Activated gamma-delta T cell treated with Interleukin-2 at 50 U/mL for 16 hours (primary cell): ENCODE results near the gene PRKAG1.
A peak's percentile ranks its signal among the peaks of the same experiment; 100 is the strongest.

Experiments
- DNase-seq: peaks from one replicate; pipeline ENCODE4 v3.0.0-alpha.2; 2020

PRKAG1 gene

DNA sequence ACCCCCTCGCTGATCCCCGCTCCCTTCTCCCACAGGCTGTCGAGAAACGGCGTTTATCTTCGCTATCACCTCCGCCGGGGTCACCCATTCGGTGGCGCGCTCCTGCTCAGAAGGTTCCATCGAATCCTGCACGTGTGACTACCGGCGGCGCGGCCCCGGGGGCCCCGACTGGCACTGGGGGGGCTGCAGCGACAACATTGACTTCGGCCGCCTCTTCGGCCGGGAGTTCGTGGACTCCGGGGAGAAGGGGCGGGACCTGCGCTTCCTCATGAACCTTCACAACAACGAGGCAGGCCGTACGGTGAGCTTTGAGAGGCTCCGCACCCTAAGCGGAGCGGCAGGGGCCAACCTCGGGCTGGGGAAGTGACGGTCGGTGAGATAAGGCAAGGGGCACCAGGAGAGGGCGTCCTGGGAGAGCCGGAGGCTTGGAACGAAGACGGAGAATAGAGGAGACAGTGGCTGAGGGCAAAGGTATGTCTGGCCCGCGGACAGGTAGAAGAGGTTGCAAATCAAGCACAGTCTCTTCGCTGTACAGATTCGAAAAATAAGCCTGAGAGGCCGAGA is 38.1 kb downstream of the PRKAG1 start:
- no peak for DNase-seq

DNA sequence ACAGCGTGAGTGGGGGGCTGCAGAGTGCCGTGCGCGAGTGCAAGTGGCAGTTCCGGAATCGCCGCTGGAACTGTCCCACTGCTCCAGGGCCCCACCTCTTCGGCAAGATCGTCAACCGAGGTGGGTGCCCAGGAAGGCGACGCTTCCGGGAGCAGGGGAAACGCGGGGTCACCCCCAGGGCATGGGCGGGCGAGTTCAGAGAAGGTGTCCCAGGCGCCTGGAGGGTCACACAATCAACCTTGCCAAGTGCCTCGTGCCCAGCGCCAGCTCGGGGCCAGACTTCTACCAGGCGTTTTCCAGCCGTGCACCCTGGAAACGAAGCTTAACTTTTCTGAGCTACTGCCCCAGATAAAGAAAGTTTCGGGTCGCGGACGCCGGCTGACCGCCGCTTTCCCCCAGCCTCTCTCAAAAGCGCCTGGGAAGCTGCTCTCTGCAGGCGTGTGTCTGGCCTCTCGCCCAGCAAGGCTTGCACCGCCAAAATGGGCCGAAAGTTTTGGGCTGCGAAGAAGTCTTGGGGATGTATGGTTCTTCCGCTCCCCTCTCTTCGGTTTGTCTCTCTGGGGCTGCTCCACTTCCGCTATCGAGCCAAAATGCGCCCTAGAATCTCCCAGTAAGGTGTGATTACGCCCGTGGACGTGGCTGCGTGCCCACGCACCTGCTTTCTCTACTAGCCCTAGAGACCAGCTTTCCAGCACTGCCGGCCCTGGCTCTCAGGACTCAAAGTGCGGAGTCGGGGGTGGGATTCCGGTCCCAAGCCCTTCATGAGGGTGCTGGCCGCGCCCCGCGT is 38.8 kb downstream of the PRKAG1 start:
- DNase-seq = peak; percentile 57

DNA sequence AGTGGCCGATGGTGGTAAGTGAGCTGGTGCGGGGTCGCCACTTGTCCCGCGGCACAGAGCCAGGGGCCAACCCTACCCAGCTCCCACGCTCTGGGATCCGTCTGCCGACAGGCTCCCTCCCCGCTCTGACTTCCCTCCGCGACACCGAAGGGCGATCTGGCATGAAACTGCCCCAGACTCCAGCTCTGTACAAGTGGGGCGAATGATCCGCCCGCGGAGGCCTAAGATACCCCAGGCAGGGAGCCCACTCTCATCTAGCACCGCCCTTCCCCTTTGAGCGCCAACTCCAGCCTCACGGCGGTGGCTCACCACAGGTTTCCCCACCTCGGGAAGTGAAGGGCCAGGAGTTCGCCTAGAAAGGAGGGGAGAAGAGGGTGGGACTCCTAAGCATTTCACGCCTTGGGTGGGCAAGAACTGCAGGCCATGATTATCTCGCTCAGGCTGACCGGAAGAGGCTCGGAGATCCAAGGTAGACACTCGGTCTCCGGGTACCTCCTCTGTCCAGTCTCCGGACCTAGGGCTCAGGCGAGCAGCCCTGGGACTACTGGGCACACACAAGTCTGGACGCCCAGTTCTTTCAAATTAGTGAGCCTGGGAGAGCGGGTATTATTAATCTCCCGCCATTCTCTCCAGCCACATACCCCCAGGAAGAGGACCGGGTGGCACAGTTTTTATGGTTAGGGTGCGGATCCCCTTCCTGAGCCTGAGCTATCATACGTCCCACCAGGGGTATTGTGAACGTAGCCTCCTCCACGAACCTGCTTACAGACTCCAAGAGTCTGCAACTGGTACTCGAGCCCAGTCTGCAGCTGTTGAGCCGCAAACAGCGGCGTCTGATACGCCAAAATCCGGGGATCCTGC is 39.6 kb downstream of the PRKAG1 start:
- DNase-seq = no peak

DNA sequence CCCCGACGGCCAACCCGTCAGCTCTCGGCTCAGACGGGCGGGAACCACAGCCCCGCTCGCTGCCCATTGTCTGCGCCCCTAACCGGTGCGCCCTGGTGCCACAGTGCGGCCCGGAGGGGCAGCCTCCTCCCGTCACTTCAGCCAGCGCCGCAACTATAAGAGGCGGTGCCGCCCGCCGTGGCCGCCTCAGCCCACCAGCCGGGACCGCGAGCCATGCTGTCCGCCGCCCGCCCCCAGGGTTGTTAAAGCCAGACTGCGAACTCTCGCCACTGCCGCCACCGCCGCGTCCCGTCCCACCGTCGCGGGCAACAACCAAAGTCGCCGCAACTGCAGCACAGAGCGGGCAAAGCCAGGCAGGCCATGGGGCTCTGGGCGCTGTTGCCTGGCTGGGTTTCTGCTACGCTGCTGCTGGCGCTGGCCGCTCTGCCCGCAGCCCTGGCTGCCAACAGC is 40.3 kb downstream of the PRKAG1 start, which contains the start of gene WNT1:
Gene WNT1, plus strand, starts transcription at position 32 of the 450 bp plus-strand sequence. Its CDS starts 329 bp downstream, at position 361.
- no peak for DNase-seq

DNA sequence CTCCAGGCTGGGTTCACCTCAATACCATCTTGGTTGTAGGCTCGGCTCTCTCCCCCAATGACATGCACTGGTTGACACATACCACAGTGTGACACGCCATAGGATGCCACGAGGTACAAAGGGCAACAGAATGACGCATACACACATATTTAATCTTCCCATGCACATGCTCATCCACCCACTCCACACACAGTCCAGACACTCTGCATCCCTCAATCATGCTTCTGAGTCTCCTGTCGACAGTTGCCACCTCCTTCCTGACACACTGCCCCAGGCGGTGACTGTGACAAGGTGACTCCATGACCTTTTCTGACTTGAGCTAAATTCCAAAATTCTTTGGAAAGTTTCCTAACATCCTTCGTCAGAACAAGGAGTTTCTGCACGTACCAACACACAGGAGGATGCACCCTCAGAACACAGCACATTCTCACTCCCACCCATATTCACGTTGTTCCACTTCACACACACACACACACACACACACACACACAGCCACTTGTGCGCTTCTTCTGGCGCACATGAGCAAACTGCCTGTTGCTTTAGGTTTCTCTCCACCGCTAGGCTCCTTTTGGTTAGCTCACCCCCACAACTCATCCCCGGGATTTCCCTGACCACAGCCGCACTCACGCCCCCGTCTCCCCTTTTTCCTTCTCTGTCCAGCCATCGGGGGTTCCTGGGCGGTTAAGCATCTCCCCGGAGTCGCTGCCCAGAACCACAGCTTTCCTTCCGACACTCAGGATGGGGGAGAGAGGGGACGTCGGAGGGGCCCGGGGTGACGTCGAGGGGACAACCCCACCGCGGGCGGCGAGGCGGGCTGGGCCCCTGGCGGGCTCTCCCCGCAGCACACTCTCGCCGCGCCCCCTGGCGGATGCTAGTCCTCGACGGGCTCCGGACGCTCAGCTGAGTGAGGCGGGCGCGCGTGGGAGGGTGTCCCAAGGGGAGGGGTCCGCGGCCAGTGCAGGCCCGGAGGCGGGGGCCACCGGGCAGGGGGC is 41.0 kb downstream of the PRKAG1 start:
- DNase-seq = peak; percentile 81

DNA sequence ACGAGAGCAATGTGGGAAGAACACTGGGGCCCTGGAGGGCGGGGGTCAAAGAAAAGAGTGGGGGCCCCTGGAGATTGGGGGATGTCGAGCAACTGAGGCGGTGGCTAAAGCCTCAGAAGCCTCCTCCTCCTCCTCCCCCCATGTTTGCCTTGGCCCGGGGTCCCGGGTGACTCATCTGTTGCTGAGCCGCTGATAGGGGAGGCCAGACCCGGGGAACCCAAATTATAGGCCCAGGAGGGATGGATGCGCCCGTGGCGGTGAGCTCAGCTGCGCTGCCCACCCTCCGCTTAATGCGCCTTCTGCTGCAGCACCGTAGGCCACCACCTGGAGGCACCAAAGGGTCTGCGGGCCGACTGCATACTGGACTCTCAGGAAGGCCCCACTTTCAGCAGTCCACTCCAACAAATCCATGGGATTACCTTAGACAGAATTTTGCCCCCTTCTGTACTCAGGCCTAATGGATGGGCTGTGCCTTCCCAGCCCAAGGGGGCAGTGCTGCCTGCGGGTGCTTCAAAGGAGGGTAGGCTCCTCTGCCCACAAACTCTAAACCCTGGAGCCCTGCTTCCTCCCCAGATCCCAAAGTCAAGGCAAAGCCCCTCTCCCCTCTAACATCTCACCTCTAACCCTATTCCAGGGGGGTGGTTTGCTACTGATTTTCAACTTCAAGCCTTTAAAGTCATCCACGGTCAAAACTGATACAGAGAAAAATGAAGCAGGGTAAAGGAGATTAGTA is 44.5 kb downstream of the PRKAG1 start:
- DNase-seq = no peak

DNA sequence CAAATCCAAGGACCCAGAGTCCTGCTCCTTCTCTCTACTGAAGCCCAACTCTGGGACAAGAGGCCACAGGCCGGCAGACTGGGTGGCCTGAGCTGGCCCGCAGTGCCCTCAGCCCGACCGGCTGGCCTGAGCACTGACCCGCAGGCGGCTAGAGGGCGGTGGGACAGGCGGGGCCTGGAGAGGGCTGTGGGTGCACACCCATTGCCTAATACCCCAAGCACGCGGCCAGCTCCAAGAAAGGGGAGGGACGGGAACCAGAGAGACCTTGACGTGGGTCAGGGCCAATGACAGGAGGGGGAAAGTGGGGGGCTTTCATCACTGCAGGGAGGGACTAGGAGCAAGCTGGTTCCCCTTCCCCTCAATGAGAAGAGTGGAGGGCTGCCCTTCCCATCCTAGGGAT is 45.0 kb downstream of the PRKAG1 start:
- no peak for DNase-seq

DNA sequence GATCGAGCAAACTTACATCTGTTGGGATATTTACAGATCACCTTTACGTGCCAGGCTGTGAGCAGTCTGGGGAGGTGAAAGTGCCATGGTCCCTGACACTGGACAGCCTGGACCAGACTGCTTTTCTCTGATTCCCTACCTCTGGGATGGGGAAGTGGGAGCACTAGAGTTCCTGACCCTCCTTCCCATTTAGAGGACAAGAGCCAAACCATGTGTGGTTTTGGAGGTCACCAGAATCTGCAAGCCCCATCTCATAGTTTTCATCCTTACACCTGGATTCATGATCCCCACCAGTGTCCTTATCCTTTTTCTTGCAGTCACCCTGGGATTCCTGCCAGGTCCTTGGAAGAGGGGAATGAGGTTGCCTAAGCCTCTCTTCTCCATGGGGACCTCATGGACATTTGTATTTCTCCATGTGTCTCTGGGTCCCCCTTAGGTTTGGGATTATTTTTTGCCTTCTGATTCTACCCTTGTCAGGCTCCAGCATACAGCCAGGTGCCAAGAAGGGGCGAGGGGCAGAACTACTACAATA is 45.6 kb downstream of the PRKAG1 start:
- DNase-seq = no peak

DNA sequence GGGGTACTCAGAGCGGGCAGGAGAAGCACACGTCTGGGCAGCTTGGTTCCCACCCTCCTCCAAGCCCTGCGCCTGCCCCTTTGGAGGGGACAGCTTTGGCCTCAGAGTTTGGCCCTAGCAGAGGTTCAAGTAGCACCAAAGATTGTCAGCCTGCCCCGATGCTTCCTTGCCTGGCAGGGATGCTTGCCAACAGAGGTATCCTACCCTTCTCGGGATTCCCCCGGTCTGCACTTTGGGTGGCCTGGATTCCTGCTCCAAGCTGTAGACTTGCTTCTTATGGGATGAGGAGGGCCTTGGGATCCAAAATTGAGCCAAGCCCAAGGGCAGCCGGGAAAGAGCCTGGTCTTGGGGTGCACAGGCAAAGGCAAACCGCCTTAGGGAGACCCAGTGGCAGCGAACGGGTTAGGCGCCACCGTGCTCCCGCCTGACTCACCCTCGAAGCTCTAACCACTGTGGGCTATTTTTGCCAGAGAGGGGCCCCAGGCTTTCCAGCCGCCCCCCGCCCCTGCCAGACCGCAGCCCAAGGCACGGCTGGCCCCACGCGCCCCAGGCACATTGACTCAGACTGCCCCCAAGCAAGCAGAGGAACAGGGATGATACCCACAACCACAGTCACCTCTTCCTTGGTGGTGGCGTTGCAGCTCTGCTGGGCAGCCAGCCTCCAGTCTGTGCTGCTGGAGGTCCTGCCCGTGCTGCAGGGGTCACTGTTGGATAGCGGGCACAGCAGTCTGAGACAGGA is 46.2 kb downstream of the PRKAG1 start:
- DNase-seq = no peak

DNA sequence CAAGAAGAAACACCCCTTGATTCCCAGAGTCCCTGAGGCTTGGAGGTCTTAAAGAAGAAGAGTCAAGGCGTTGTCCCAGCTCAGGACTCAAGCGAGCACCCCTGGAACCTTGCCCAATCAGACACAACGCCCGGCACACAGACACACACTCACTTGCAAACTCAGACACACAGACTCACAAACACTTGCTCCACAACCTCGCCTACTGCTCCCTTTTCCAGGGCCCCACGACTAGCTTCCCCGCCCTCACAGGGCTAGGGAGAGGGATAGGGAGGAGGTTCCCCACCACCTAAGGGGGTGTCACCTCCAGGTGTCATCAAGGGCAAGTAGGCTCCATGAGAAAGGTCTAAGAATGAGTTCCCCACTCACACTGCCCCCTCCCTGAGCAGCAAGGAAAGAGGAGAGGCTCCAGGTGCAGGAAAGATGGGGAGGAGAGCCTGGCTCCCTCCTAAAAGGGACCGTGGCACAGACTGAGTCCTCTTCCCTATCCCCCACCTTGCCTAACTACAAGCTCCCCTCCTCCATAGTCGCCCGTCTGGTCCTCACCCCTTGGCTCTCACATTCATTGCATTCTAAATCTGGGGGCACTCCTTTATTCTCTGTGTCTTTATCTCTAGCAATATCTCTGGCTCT is 47.8 kb downstream of the PRKAG1 start:
- DNase-seq = no peak

DNA sequence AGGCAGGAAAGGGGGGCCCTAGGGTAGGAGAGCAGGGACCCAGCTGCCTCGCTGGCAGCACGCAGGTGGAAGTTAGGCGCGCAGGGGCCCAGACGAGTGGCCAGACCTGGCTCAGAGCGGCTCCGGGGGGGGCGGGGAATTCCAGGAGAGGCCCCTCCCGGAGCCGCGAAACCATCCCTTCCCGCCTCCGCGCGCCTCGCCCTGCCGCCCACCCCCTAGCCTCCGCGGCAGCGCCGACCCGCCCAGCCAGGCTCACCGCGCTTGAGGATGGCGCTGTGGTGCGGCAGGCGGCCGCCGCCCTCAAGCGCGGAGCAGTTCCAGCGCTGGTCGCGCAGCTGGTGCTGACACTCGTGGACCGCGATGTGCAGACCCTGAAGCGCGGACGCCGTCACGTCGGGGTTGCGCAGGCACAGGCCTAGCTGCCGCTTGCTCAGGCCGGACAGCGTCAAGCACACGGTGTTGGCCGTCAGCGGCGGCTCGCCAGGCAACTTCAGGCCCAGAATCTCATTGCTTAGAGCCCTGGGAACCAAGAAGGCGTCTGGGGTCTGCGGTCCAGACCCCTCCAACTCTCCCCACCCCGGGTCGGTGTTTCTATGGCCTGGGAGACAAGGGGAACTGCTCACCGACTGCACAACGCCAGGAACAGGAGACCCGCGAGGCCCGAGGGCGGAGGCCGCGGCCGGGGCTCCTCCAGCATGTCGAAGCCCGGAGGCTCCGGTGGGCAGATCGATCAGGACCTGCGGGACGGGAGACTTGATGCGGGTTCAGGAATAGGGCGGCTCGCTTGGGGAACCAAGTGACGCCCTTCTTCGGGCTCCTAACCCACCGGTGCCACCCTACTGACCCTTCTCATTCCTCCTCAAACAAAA is 48.5 kb downstream of the PRKAG1 start:
- DNase-seq = no peak

DNA sequence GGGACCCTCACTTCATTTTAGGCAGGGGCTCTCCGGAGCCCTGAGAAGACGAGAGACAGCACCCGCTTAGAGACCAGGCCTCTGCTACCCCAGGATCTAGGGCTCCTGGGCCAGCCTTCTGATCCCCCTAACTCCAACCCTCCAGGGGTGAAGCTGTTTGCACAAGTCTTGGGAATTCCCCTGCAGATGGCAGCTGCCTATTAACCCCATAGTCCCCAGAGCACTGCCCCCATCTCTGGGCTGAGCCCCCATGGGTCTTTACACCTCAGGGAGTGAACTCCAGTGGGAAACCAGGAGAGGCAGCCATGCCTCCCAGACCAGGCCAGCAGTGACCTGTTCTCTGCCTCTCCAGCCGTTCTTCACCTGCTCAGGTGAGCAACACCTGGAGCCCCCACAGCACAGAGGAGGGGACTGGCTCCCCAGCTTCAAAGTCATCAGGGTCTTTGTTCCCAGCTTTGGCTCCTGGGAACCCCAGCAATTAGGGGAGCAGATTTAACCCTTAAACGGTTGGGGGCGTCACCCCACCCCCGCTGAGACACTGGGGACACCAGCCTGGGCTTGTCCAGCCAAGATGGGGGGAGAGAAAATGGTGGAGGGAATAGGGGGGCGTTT is 49.3 kb downstream of the PRKAG1 start:
- DNase-seq = no peak

DNA sequence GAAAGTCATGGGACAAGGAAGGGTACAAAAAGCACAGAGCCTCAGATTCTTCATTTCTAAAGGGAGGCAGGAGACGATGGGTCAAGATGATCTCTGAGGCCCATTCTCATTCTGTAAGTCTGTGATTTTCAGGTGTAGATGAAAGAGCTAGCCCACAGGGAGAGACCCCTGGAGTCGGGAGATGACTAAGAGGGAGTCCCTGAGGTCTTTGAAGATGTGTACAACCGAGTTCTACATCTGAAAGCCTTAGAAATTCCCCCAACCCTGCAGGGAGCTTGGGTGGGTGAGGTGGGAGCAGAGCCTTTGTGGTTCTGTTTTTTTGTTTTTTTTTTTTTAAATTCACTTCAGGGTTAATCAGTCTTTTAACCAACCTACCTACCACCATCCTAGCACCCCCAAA is 50.1 kb downstream of the PRKAG1 start:
- no peak for DNase-seq

DNA sequence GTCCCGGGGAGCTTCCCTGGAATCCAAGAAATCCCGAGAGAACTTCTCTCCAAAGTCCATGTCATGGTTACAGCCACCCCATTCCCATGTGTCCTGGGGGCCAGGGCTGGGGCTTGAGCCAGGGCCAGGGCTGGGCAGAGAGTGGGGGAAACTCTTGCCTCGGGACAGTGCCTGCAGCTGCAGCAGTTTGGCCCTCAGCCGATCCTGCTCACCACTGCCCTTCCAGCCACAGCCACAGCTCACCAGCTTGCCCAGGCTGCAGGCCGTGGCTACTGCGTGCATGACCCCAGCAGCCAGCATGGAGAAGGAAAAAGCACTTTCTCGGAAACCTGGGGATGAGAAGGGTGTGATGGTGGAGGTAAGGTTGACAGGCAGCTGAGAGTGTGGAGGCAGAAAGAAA is 50.6 kb downstream of the PRKAG1 start:
- no peak for DNase-seq

DNA sequence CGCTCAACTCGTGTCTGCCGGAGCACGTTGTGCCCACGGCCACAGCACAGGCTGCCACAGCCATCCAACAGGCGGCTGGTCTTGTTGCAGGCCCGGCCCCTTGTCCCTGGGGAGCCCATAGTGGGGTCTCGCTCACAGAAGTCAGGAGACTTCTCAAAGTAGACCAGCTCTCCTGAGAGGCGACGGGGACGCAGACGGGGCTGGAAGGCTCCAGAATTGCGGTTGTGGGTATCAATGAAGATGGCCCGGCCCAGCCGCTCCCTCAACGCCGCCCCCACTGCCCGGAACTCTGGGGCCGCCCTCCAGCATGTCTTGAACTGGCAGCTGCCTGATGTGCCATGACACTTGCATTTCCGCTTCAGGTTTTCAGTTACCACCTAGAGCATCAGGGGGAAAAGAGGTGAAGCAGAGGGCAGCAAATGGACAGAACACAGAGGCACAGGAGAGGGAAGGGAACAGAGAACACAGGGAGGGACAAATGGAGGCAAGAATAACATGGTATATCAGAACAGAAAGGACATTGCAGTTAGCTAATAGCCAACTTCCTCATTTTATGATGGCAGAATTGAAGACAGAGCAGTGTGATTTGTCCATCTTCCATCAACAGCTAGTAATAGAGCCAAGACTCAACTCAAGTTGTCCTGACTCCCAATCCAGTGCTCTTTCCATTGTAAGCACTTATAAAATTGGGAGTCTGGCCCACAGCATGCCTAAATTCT is 52.2 kb downstream of the PRKAG1 start:
- DNase-seq = no peak

DNA sequence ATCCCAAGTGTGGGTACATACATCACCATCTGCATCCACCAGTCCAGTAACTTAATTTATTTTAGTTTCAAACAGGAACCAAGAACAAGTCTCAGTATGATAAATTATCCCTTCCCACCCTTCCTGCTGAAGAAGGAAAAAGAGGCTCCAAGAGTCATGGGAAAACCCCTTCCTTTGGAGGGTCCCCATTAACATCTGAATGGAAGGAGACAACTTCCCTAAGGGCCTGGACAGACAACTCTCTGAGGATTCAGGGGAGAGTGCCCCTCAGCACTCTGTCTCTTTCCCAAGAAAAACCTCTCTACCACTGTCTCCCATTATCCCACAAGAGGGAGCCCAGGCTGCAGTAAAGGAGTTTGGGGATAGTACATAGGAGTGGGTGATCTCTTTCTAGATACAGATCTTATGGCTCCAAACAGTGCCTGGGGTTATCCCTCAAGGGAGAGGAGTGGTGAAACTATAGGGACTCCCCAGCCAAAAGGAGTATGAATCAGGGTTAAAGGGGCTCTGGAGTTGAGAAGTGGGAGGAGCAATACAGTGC is 53.2 kb downstream of the PRKAG1 start:
- DNase-seq = no peak

DNA sequence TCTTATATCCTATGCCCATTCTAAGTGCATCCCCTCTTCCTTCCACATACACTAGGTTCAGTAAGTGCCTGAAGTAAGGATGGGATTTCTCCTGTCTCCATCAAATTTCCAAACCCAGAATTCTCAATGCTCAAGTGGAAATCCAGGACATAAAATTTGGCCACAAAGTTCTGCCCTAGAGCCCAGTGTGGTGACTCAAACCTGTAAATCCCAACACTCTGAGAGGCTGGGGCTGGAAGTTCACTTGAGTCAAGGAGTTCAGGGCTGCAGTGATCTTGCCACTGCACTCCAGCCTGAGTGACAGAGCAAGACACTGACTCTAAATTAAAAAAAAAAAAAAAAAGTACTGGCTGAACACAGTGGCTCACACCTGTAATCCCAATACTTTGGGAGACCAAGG is 56.8 kb downstream of the PRKAG1 start:
- no peak for DNase-seq

DNA sequence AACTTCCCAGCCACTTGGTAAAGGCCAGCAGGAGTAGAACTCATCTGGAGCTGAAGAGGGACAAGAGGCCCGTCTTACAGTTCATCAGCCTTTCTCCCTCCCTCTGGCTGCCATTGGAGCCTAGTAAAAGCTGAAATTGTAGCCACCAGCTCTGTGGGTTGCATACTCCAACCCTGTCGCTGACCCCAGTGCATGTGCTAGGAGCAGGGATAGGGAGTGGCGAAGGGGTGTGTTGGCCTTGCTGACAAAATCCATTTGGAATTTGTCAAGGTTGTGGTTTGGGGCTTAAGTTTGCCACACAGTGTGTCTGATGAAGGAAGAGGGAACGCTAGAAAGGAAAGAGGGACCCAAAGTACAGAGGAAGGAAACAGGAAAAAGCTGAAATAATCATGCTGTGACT is 57.2 kb downstream of the PRKAG1 start:
- DNase-seq = no peak
